ENCODE data around the gene HSPB2.

DNA sequence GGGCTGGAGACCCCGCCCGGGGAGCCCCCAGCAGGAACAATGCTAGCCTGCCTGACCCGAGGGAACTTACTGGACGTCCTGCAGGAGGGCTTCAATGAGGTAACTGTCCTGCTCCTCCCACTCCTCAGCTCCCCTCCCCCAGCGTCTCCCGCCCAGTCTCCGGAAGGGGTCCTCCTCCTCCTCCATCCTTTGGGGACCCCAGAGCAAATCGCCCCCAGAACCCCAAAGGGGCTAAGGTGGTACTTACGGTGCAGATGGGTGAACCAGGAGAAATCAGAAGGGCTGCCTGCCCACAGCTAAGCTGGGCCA is 24.9 kb downstream of the HSPB2 start:
- TF ChIP-seq, protein P1, sequence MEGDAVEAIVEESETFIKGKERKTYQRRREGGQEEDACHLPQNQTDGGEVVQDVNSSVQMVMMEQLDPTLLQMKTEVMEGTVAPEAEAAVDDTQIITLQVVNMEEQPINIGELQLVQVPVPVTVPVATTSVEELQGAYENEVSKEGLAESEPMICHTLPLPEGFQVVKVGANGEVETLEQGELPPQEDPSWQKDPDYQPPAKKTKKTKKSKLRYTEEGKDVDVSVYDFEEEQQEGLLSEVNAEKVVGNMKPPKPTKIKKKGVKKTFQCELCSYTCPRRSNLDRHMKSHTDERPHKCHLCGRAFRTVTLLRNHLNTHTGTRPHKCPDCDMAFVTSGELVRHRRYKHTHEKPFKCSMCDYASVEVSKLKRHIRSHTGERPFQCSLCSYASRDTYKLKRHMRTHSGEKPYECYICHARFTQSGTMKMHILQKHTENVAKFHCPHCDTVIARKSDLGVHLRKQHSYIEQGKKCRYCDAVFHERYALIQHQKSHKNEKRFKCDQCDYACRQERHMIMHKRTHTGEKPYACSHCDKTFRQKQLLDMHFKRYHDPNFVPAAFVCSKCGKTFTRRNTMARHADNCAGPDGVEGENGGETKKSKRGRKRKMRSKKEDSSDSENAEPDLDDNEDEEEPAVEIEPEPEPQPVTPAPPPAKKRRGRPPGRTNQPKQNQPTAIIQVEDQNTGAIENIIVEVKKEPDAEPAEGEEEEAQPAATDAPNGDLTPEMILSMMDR (IDR thresholded peaks at IDR 0.05), result no peak
- TF ChIP-seq POLR2A (IDR thresholded peaks at IDR 0.05), result no peak
- TF ChIP-seq POLR2AphosphoS5 (IDR thresholded peaks at IDR 0.05), result no peak
